ENCODE measurements around the gene TNNT1. TPM values are rescaled to one million over a fixed set of nuclear protein-coding genes. Genes with fewer than 3 reads are reported as not detected.
"Not testable (repeated sequence)": the region's sequence is repeated elsewhere in the genome, so short reads cannot be mapped to it uniquely, and the experiment has no call there.

The TNNT1 gene, protein sequence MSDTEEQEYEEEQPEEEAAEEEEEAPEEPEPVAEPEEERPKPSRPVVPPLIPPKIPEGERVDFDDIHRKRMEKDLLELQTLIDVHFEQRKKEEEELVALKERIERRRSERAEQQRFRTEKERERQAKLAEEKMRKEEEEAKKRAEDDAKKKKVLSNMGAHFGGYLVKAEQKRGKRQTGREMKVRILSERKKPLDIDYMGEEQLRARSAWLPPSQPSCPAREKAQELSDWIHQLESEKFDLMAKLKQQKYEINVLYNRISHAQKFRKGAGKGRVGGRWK
- 22.5 and 23.9 TPM in 2 replicates for total RNA-seq (2014; rRNA removed; shearing (Covaris generic))

DNA sequence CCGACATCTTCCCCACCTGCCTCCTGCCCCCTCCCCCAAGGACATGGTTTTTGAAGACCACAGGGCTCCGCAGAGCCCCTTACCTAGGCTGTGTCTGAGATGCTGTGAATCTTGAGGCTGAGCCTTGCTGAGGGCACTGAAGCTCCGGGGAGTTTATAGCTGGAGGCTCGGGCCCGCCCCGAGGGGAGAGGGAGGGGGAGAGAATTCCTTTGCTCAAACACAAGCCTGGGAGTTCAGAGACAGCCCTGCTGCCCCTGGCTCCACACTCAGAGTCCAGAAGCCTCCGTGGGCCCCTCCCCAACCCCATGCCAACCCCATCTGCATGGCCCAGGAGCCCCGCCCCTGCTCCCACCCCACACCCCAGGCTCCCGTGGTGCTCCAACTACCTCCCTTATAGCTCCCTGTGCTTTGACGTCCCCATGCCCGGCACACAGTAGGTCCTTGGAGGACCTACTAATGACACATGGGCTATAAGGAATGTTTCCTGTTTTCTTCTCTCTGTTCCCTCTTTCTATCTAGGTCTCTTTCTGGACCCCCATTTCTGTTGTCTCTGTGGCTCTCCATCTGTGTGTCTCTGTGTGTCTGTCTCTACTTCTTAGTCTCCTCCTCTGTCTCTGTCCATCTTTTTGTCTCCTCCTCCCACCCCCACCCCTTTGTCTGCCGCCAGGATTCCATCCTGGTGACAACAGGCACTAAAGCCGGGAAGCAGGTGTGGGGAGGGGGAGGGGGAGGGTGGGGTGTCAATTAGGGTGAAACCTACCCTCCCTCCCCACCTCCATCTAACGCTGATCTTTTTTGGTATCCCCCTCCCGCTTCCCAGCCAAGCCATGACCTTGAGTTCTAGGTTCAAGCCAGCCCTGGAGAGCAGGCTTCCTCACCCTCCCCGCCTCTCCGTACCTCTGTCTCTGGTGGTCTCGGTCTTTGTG is at the start of gene TNNT1:
TSS of gene TNNT1 (minus strand) at position 129 of the 926 bp plus-strand sequence. CDS start 2,049 bp downstream, outside the sequence.
- DNase-seq (ENCODE audit: low read depth): no peak

DNA sequence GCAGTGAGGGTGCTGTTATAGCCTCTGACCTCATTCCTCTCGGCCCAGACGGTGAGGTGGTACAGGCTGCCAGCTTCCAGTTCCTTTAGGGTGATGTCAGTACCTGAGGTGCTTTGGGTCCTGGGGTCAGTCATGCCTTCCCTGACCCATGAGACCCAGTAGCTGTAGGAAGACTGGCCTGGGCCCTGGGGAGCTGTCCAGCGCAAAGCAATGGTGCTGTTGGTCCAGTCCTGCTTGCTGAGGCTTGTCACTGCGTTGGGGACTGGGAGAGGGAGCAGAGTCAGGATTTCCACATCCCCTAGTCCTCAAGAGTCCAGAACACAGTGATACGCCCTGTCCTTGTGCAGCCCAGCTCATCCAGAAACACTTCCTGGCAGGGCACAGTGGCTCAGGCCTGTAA is 49.6 kb upstream of the TNNT1 start:
- DNase-seq (ENCODE audit: low read depth): no peak

DNA sequence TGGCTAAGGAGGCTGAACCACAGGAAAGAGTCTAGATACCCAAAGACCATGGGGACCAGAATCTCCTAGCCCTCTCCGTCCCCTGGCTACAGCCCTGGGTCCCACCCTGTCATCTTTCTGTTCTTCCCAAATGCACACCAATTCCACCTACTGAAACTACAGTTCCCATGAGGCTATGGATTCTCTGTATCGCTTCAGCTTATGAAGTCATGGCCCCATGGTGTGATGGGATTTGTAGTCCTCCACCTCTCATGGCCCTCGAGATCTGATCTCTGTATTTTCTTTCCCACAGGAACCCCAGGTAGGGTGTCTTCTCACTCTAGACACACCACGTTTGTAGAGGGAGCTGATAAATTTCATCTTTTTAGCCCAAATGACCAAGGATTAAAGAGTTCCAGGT is 48.5 kb upstream of the TNNT1 start:
- peak; percentile 39 for DNase-seq (ENCODE audit: low read depth)

DNA sequence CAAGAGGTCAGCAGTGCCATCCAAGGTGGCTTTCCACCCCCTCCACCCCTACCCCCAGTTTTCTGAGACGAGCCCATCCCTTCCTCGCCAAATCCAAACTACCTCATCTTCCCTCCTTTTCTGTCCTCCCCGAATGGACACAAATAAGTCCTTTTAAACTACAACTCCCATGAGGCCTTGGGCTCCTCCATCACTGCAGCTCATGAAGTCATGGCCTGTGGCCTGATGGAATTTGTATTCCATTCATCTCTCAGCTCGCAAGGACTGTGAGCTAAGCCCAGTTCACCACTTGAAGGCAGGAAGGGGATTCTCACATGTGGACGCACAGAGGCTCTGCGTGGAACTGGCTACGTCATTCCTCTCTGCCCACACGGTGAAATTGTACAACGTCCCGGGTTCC is 47.8 kb upstream of the TNNT1 start:
- DNase-seq (ENCODE audit: low read depth): no peak

DNA sequence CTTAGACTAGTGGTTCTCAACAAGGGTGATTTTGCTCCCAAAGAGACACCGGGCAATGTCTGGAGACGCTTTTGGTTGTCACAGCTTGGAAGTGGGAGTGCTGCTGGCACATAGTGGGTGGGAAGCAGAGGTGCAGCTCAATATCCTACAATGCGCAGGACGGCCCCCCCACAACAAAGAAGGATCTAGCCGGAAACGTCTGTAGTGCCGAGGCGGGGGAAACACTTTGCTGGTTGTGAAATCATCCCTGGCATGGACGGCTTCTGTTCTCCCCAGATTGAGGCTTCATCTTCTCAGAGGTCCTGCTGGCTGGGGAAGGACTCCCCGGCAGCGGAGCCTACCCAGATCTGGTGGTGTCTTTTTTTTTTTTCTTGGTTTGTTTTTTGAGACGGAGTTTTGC is 44.5 kb upstream of the TNNT1 start:
- no peak for DNase-seq (ENCODE audit: low read depth)

DNA sequence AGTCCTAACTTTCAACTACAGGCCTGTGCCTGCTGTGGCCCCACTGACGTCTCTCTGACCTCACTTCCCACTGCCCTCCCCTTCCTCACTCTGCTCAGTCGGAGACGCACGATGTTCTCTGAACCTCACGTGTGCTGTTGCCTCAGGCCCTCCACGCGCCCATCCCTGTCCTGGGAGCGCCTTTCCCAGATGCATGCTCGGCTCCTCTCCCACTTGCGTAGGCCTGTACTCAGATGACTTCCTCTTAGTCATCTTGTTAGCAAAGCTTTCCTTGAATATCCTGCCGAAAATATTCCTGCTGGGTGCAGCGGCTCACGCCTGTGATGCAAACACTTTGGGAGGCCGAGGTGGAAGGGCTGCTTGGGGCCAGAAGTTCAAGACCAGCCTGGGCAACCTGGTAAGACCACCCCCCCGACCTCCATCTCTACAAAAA is 40.4 kb upstream of the TNNT1 start:
- DNase-seq (ENCODE audit: low read depth): peak; percentile 96

DNA sequence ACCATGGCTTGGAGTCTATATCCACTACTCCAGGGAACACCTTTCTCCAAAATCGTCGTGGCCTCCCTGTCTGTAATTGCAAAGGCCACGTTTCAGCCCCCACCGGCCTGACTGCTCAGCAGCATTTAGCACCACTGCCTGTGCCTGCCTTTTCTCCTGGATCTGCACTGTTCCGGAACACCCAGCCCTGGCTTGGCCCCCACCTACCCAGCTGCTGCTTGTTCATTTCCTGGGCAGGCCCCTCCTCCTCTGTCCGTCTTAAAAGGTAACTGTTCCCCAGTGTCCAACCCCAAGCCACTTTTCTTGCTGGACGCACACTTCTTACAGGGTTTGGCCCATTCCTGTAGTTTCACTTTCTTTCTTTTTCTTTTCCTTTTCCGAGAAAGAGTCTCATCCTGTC is 39.6 kb upstream of the TNNT1 start:
- DNase-seq (ENCODE audit: low read depth): peak; percentile 57

DNA sequence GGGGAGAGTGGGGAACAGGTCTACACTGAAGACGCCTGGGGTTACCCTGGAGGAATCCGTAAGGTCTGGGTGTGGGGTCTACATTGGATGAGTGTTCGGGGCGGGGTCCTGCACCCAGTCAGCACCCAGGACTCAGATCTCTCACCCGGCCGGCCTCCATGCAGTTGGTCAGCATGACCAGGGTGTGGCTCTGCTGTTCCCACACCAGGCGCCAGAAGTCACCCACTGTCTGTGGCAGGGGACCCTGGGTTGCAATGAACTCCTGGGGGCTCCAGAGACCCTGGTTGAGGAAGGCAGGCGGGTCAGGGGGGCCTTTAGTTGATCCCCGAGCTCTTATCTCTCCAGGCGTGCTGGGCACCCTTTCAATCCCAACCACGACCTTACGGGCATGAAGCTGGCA is 37.1 kb upstream of the TNNT1 start:
- DNase-seq (ENCODE audit: low read depth): no peak

DNA sequence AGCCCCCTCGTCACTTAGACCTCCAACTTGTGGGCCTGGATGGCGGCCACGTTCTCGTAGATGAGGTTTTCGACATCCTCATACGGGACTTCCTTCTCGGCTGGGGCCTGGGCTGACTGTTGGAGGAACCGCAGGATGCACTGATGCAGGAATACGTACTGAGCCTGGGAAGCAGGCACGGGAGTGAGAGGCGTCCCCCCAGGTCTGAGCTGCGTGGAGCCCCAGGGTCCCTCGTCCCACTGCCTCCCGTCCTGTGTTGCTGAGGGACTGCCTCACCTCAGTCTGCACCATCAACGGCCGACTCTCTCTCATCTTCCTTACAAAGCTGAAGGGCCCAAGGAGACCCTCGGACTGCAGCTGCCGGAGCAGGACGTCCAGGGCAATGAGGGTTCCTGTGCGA is 32.7 kb upstream of the TNNT1 start:
- DNase-seq (ENCODE audit: low read depth): no peak

DNA sequence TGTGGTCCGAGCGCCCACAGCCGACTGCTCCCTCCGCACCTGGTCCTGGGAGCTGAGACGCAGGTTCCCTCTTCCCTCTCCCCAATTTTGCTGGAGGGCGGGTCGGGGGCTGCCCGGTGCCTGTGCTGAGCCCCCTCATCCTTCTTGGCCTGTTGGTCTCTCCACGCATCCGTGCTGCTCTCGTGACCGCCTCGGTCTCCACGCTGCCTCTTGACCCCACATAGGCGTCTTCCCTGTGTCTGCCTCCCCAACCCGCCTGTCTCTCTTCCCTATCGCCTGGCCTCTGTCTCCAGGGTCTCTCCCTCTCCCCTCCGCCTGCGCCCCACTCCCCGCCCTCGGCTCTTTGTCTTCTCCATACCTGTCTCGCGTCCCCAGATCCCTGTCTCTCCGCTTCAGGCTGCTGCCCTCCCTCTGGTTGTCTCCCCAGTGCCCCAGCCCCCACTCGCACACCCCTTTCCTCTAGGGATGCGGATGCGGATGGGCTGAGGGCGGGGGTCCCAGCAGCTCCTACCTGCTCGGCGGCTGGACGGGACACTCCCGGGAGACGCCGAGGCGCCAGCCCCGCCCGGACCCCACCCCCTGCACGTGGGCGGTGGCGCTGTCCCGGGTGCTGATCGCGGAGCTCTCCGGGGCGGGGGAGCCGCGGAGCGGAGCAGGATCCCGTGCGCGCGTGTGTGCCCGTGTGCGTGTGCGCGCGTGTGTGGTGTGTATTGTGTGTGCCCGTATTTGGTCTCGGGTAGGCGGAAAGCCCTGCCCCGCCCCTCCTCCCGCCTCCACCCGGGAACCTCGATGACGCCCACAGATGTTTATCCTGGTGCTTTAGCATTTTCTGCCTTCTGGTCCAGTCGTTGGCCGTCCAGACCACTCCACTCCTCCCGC is 30.8 kb upstream of the TNNT1 start, which contains the start of gene SYT5:
TSS of gene SYT5 (minus strand) at position 684 of the 879 bp plus-strand sequence. CDS start 1,248 bp downstream, outside the sequence.
- DNase-seq (ENCODE audit: low read depth): peak; percentile 58

DNA sequence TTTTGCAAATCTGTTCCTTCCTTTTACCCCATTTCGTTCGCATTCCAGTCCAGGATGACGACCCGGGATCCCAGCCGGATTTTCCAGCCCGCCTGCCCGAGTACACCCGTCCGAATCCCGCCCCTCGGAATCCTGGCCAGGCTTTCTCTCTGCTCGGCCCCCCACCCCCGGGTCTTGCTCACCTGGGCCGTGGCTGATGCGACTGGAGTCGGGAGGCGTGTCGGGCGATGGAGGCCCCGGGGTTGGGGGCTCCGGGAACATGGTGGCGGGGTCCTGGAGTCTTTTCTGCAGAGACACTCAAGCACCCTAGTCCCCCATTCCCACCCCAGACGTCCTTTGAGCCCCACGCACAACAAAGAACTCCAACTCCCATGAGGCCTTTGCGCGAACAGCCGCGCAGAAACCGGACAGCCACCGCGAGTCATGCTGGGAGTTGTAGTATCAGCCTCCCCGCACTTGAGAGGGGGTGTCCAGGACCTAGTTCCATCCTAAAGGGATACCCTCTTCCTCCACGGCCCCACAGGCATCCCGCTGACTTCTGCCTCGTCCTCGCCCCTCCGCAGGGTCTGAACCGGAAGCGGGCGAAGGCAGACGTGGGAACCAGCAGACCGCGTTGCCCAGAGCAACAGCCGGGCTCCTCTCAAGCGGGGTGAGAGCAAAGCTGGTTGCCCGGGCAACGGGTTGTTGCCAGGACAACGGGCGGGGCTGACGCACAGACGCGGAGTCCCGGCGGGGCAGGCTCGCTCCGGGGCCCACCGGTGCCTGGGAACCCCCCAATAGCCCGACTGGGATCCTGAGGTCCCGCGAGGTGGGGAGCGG is 30.0 kb upstream of the TNNT1 start:
- DNase-seq (ENCODE audit: low read depth): peak; percentile 87

DNA sequence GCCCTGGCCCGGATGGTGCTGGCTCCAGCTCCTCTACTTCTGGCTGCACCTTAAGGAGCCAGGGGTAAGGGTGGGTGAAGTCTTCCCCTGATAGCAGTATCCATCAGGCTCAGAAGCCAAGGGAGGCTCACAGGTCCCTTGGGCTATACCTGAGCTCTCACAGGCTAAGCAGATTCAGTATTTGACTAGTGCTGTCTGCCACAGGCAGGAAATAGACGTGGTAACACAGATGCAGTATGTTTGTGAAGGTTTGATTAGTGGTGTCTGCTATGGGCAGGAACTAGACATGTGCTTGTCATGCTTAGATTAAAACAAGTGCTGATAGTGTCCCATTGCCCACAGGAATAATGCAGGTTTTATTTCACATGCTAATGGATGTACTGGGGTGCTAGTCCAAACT is 27.1 kb upstream of the TNNT1 start:
- DNase-seq (ENCODE audit: low read depth): no peak

DNA sequence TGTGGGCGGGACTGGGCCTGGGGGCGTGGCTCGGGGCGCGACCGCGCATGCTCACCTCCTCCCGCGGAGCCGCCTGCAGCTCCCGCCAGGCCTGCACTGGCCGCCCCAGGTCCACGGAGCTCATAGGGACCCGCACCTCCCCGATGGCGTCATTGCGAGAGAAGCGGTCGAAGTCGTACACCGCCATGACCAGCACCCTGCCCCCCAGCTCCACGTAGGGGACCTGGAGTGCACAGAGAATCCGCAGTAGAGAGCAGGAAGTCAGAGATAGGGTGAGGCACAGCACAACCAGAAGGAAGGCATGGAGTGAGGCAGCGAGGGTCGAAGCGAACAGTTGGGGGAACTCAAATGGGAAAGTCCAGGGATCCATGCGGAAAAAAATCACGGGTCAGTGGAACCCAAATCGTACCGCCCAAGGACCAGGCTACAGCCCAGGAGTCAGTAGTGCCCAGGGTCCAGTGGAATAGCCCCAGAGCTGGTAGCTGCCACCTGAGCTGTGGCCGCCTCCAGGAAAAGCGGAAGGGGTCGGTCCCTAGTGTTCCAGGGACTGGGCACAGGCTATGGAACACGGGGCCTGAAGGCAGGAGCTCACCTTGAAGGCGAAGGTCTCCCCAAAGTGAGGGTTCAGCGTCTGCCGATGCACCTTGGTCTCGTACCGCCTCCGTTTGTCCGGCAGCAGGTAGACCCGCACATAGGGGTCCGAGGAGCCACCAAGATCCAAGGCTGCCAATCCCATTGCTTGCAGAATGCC is 26.3 kb upstream of the TNNT1 start:
- DNase-seq (ENCODE audit: low read depth): no peak

DNA sequence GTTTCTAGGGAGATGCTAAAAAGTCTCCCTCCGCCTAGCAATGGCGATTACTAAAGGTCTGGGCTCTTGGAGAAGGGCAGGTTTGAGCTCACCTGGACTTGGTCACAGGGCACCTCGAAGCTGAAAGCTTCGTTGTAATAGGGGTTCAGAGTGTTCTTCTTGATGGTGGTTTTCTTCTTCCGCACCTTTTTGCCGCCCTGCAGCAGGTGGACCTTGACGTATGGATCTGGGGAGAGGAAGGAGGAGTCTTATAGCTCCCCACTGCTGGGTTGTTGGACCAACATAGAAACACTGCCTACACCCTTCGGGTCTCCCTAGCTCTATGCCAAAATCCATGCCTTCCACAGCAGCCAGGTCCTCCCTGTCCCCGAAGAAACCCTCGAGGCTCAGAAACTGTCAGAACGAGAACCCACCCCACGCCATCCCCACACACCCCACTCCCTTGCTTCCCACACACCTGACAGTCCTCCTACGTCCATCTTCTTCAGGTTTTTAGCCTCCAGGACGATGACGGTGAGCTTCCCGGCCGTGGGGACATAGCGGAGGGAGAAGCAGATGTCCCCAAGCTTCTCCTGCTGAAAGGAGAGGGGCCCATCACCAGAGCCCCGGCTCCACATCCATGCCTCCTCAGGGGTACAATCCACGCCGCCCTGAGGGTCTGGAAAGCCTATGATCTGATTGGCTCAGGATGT is 25.6 kb upstream of the TNNT1 start:
- DNase-seq (ENCODE audit: low read depth): no peak

DNA sequence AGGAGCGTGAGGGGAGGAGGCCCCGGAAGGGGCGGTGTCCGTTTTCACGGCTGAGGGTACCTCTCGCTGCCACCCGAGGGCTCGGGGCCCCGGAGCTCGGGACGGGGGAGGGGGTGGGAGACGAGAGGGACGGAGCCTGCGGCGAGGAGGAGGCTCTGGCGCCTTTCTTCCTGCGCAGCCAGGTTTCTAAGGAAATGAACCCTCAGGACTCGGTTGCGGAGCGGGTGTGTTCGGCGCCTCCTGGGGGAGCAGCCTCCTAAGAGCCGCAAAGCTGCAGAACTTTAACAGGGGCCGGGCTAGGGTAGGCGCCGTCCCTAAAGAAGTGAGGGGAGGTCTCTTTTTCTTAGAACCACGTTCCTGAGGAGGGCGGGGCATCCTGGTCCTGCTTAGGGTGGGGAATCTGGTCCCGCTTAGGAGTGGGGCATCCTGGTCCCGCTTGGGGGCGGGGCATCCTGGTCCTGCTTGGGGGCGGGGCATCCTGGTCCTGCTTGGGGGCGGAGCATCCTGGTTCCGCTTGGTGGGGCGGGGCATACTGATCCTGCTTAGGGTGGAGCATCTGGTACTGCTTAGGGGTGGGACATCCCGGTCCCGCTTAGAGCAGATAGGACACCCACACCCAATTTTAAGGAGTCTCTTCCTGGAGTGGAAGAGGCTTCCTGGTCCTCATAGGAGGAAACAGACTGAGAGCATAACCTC is 24.9 kb upstream of the TNNT1 start:
- peak; percentile 87 for DNase-seq (ENCODE audit: low read depth)

DNA sequence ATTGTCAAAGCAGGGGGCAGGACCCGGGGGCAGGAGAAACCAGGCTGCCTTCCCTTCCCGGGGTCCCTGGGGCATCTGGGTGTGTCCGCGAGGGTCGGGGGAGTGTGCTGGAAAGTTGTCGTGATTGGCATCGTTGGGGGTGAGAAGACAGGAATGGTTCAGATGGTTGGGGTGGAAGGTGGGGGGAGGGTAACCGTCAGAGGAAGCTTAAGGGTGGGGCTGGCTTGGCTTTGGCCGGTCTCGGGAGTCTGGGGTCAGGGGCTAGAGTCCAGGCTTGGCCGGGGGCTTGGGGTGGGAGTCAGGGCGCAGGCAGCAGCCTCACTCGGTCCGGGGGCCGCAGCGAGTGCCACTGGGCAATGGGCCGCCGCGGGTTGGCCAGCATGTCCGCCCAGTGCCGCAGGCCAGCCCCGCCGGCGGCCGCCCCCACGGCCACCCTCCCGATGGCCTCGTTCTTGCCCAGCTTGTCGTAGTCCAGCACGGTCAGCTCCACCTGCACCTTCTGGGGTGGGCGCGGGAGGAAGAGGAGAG is 24.2 kb upstream of the TNNT1 start:
- no peak for DNase-seq (ENCODE audit: low read depth)

DNA sequence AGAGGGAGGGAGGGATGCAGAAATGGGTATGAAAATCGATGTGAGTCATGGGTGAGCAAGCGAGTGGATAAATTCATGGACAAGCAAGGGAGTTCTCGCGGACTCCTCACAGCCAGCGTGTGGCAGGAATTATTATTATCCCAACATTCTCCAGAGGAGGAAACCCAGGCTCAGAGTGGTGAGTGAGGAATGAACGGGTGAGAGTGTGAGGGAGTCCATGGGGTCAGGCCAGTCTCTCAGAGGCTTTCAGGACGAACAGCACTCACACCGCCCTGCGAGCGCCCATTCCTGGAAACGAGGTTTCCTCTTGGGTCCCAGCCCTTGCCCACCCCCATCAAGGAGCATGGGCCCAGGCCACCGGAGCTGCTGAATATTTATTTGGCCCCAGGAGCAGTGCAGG is 23.7 kb upstream of the TNNT1 start:
- peak; percentile 66 for DNase-seq (ENCODE audit: low read depth)

DNA sequence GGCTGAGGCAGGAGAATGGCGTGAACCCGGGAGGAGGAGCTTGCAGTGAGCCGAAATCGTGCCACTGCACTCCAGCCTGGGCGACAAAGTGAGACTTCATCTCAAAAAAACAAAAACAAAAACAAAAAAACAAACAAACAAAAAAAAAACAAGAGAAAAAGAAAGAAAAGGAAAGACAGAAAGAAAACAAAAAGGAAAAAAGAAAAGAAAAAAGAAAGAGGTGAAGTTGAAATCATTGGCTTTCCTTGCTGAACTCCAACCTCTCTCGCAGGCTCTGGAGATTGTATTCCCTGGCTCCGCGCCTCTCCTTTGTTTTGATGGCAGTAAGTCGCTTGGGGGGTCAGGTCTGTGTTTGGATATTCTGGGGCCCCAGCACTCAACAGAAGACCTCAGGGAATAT is 23.3 kb upstream of the TNNT1 start:
- not testable (repeated sequence) for DNase-seq (ENCODE audit: low read depth)

DNA sequence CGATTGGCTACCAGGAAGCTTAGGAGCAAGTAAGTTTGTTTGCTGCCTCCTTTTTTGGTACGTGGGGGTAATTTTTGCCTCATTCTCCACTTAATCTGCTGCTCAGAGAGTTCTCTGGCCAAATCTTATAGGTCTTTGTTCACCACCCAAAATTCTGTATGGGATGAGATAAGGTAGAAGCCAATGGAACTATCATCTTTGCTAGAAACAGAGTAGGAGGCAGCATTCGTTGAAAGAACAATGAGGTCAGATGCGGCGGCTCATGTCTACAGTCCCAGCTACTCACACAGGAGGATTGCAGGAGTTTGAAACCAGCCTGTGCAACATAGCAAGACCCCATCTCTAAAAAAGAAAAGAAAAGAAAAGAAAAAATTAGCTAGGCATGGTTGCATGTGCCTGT is 22.4 kb upstream of the TNNT1 start:
- DNase-seq (ENCODE audit: low read depth): no peak

All from Daoy (cell line).